K562 treated with DMSO at 1 percent for 48 hours (cell line): ENCODE measurements around the gene APOO. TPM values are rescaled to one million over a fixed set of nuclear protein-coding genes. Genes with fewer than 3 reads are reported as not detected.

ENCODE experiments used
- total RNA-seq: library from RNA; unstranded; fragments of 300-600 nt; gene quantifications from 2 replicates; pipeline ENCODE4 v1.2.3, GENCODE V29; 2022; ENCODE audit warnings: low replicate concordance; ENCODE audit errors: extremely low read depth

APOO gene
- total RNA-seq = not detected in 2 replicates

DNA sequence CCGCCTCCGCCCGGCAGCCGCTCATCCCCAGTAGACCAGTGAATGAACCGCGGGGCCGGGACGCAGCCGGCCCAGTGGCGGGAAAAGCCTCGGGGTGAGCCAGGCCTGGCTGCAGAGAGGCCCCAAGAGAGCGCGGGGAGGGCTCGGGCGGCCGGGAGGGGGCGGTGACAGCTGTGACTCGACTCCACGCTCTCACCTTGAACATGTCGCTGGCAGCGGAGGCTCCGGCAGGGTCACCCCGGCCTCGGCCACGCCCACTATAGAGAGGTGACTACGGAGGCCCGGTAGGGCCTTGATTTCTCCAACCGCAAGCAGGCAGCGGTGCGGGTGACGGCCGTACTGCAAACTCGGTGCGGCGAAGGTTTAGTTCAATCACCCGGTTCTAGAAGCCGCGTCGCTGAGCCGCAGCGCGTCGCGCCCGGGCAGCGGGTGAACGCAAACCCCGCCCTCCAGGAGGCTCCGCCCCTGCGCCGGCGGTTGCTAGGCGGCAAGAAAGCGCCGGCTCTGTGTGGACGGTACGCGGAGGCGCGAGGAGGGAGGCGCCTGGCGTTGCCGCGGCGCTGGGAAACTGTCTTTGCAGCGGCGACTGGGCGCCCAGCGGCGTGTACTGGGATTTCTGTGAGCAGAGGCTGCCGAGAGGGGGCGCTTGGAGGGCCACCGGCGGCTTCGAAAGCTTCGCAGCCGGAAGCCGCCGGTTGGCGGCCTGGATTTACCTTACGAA lies at the start of gene APOO, which contains the start of gene CXorf58:
TSS of gene APOO (minus strand) at position 441 of the 721 bp plus-strand sequence. CDS start at position 205, 236 bp downstream.
TSS of gene CXorf58 (plus strand) at position 509 of the 721 bp plus-strand sequence. CDS start 2,297 bp downstream, outside the sequence.

Other genes with a start within 250 kb of the APOO start
- gene PRDX4, start 240.4 kb downstream of the APOO start, total RNA-seq = not detected in 2 replicates
- gene ACOT9, start 164.7 kb downstream of the APOO start, total RNA-seq = not detected in 2 replicates
- gene SAT1, start 124.8 kb downstream of the APOO start, total RNA-seq = not detected in 2 replicates
- not detected in 2 replicates for gene CXorf58, start 68 bp upstream of the APOO start, total RNA-seq
- not detected in 2 replicates for gene KLHL15, start 119.2 kb upstream of the APOO start, total RNA-seq
- 132 and 583 TPM in 2 replicates for gene EIF2S3, start 147.0 kb upstream of the APOO start, total RNA-seq
- gene ZFX, start 241.8 kb upstream of the APOO start, total RNA-seq = not detected in 2 replicates